PC-3 (cell line): ENCODE results near the gene GET3. TPM values are rescaled to one million over a fixed set of nuclear protein-coding genes. Genes with fewer than 3 reads are reported as not detected.

ENCODE experiments used
- ATAC-seq: fragments of 200-7000 bp; cut with Tn5 transposase; 2 replicates; pipeline ENCODE4 v1.9.1; 2020; ENCODE audit warnings: mild to moderate bottlenecking, moderate library complexity
- BruUV-seq: library from RNA; stranded (reverse); fragments of 400-500 nt; replicated peaks from 2 replicates; lab custom pipeline; 2021; lab: Mats Ljungman, UMichigan
- CTCF ChIA-PET: fragments of 300-600 bp; sonication (Branson Sonifier 250); formaldehyde crosslinking; loops from one replicate; lab custom pipeline; 2022; ENCODE audit warnings: antibody characterized with exemption; lab: Charles Lee
- POLR2A ChIA-PET: fragments of 300-600 bp; sonication (Branson Sonifier 250); formaldehyde crosslinking; loops from one replicate; lab custom pipeline; 2022; ENCODE audit warnings: antibody characterized with exemption; ENCODE audit not compliant: unreplicated experiment; lab: Charles Lee
- DNase-seq: peaks from one replicate; pipeline ENCODE4 v3.0.0-alpha.2; 2015
- H2AFZ ChIP-seq: fragments of 300-600 bp; sonication (generic); 2 replicates; pipeline ENCODE4 v1.6.0; 2016; ENCODE audit warnings: antibody characterized with exemption, low read length
- H3F3A ChIP-seq: fragments of 300-600 bp; sonication (generic); one replicate; pipeline ENCODE4 v1.6.0; 2017; ENCODE audit warnings: antibody characterized with exemption, low read length, control low read depth, mild to moderate bottlenecking; ENCODE audit not compliant: unreplicated experiment
- H3K27ac ChIP-seq: fragments of 300-600 bp; sonication (generic); 2 replicates; pipeline ENCODE4 v1.5.1; 2016; ENCODE audit warnings: mild to moderate bottlenecking, low read length
- H3K27me3 ChIP-seq: fragments of 300-600 bp; sonication (generic); 2 replicates; pipeline ENCODE4 v1.6.1; 2016; ENCODE audit warnings: low read length, mixed read lengths
- H3K36me3 ChIP-seq: fragments of 300-600 bp; sonication (generic); 2 replicates; pipeline ENCODE4 v1.6.1; 2016; ENCODE audit warnings: low read depth, mixed run types, low read length, mixed read lengths
- H3K4me1 ChIP-seq: fragments of 300-600 bp; sonication (generic); 2 replicates; pipeline ENCODE4 v1.5.1; 2016; ENCODE audit warnings: low read length; ENCODE audit not compliant: insufficient read depth
- H3K4me2 ChIP-seq: fragments of 300-600 bp; sonication (generic); 2 replicates; pipeline ENCODE4 v1.6.0; 2016; ENCODE audit warnings: low read length
- H3K4me3 ChIP-seq: fragments of 300-600 bp; sonication (generic); 2 replicates; pipeline ENCODE4 v1.5.1; 2016; ENCODE audit warnings: mild to moderate bottlenecking, low read length, mixed read lengths
- H3K79me2 ChIP-seq: fragments of 300-600 bp; sonication (generic); 2 replicates; pipeline ENCODE4 v1.6.1; 2017; ENCODE audit warnings: low read length, mixed read lengths
- H3K9ac ChIP-seq: fragments of 300-600 bp; sonication (generic); 2 replicates; pipeline ENCODE4 v1.6.0; 2016; ENCODE audit warnings: mild to moderate bottlenecking, low read length
- H3K9me2 ChIP-seq: fragments of 300-600 bp; sonication (generic); replicated peaks from 2 replicates; pipeline ENCODE4 v1.6.1; 2016; ENCODE audit warnings: mixed run types, low read length, mixed read lengths
- H3K9me3 ChIP-seq: fragments of 300-600 bp; sonication (generic); 2 replicates; pipeline ENCODE4 v1.6.1; 2016; ENCODE audit warnings: low read length, mixed read lengths
- H4K20me1 ChIP-seq: fragments of 300-600 bp; sonication (generic); 2 replicates; pipeline ENCODE4 v1.6.1; 2016; ENCODE audit warnings: low read length, mixed read lengths
- EZH2 ChIP-seq: fragments of 300-600 bp; sonication (generic); IDR thresholded peaks from one replicate; pipeline ENCODE4 v1.6.1; 2017; ENCODE audit warnings: antibody characterized with exemption, mild to moderate bottlenecking, low read length; ENCODE audit not compliant: unreplicated experiment
- EZH2phosphoT487 ChIP-seq: fragments of 300-600 bp; sonication (generic); IDR thresholded peaks from 2 replicates; pipeline ENCODE4 v1.6.1; 2018; ENCODE audit warnings: mild to moderate bottlenecking, antibody characterized with exemption, low read length, borderline replicate concordance
- intact Hi-C: fragments of 100-400 bp; cut with micrococcal nuclease; formaldehyde crosslinking; loops from 2 replicates; pipeline ENCODE4 v1.9.0; 2023
- total RNA-seq: library from RNA; depleted of rRNA; stranded (reverse); fragments of >200 nt; gene quantifications from 2 replicates; pipeline ENCODE4 v1.2.3, GENCODE V29; 2014
- TF ChIP-seq, protein P1 (sequence below): fragments of 300-600 bp; sonication (generic); conservative IDR thresholded peaks from 2 replicates; pipeline ENCODE4 v1.5.1; 2017; ENCODE audit warnings: antibody characterized with exemption, low read depth, mild to moderate bottlenecking, low read length

GET3 gene
- total RNA-seq, 1 experiment from 2014 or later: 264 TPM

DNA sequence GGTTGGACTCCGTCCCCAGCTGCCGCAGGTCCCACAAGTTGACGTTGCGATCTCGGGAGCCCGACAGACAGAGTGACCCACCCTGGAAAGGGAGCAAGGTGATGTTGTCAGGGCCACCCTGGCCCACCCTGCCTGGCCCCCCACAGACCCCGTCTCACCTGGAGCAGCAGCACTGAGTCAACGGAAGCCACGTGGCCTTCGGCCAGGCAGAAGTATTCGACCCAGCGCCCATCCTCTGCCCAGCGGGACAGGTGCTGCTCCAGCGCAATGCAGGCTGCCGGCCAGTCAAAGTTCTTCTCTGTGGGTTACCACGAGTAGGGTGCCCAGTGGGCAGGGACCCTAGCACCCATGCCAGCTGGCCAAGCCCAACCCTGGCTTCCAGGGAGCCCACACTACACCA is 42.7 kb upstream of the GET3 start:
- intact Hi-C loops: no loop called here
- no peaks in the 10 kb centered on the region for H3K27me3 ChIP-seq
- no peaks in the 10 kb centered on the region for H3K9me2 ChIP-seq
- no peak overlapping the region for H3K27ac ChIP-seq
- H3K4me3 ChIP-seq: no peak overlapping the region
- no peaks in the 10 kb centered on the region for H3K9me3 ChIP-seq
- no peaks in the 10 kb centered on the region for H3F3A ChIP-seq
- ChIA-PET POLR2A (no interaction called here), CTCF (no interaction called here)
- H3K9ac ChIP-seq: no peak overlapping the region
- no peak overlapping the region for H2AFZ ChIP-seq
- TF ChIP-seq EZH2phosphoT487: no peak
- TF ChIP-seq, protein P1, sequence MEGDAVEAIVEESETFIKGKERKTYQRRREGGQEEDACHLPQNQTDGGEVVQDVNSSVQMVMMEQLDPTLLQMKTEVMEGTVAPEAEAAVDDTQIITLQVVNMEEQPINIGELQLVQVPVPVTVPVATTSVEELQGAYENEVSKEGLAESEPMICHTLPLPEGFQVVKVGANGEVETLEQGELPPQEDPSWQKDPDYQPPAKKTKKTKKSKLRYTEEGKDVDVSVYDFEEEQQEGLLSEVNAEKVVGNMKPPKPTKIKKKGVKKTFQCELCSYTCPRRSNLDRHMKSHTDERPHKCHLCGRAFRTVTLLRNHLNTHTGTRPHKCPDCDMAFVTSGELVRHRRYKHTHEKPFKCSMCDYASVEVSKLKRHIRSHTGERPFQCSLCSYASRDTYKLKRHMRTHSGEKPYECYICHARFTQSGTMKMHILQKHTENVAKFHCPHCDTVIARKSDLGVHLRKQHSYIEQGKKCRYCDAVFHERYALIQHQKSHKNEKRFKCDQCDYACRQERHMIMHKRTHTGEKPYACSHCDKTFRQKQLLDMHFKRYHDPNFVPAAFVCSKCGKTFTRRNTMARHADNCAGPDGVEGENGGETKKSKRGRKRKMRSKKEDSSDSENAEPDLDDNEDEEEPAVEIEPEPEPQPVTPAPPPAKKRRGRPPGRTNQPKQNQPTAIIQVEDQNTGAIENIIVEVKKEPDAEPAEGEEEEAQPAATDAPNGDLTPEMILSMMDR: no peak
- TF ChIP-seq EZH2: no peak
- peaks cover 15% of the 10 kb centered on the region for H3K4me1 ChIP-seq
- no TSS peak for BruUV-seq
- DNase-seq (no peak), ATAC-seq (no peak)
- H4K20me1 ChIP-seq: no peaks in the 10 kb centered on the region
- no peak overlapping the region; the same call in 1 of the 2 replicates for H3K4me2 ChIP-seq
- peaks cover 7% of the 10 kb centered on the region for H3K36me3 ChIP-seq
- peaks cover 14% of the 10 kb centered on the region for H3K79me2 ChIP-seq

DNA sequence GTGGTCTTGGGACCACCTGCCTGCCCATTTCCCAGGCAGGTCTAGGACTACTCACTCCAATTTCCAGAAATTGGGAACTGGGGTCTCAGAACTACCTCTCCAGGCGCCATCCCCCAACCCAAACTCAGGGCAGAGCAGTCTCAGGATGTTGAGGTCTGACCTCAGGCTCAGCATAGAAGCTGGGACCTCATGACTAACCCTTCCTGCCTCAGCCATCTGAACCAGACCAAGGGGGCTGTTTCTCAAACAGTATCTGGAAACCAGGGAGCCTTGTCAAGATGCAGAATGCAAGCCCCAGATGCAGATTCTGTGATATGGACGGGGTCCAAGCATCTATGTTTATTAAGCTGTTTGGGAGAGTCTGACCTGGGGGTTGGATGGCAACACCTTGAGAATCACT is 42.2 kb upstream of the GET3 start:
- peaks cover 14% of the 10 kb centered on the region for H3K79me2 ChIP-seq
- intact Hi-C loops: no loop called here
- H4K20me1 ChIP-seq: no peaks in the 10 kb centered on the region
- BruUV-seq: no TSS peak
- no peaks in the 10 kb centered on the region for H3K27me3 ChIP-seq
- no peak overlapping the region; the same call in 1 of the 2 replicates for H3K4me3 ChIP-seq
- DNase-seq: no peak
- H3K27ac ChIP-seq: no peak overlapping the region
- no peak for ATAC-seq
- TF ChIP-seq, protein P1: no peak
- no peak for TF ChIP-seq EZH2
- TF ChIP-seq EZH2phosphoT487: no peak
- H3K9ac ChIP-seq: no peak overlapping the region
- H3K4me1 ChIP-seq: peaks cover 15% of the 10 kb centered on the region
- peaks cover 9% of the 10 kb centered on the region for H3K36me3 ChIP-seq
- no peaks in the 10 kb centered on the region for H3K9me3 ChIP-seq
- no peaks in the 10 kb centered on the region for H3F3A ChIP-seq
- H2AFZ ChIP-seq: no peak overlapping the region
- no peaks in the 10 kb centered on the region for H3K9me2 ChIP-seq
- ChIA-PET POLR2A (no interaction called here), CTCF (no interaction called here)
- peak overlapping the region; percentile 96 for H3K4me2 ChIP-seq

DNA sequence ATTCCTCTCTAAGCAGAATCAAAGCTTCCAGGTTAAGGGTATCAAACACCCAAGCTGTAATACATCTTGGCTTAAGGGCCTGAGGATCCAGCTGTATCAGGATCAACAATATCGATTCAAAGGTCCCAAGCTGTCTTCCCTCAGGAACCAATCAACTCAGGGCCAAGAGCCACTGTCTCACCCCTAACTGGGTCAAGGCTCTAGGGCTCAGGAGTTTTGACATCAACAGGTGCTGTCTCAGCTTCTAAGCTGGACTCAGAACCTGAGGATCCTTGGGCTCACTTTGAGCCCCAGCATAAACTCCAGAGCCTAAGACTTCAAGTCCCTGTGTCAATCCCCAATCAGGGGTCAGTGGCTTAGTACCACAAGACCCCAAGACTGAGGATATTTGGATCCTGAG is 41.8 kb upstream of the GET3 start:
- H4K20me1 ChIP-seq: no peaks in the 10 kb centered on the region
- H3K4me2 ChIP-seq: peak overlapping the region; percentile 96
- no peaks in the 10 kb centered on the region for H3K9me3 ChIP-seq
- no peaks in the 10 kb centered on the region for H3K9me2 ChIP-seq
- H3K4me1 ChIP-seq: peaks cover 15% of the 10 kb centered on the region
- DNase-seq (no peak), ATAC-seq (no peak)
- no peak overlapping the region for H2AFZ ChIP-seq
- intact Hi-C loops: no loop called here
- BruUV-seq: no TSS peak
- H3K9ac ChIP-seq: peak overlapping the region; percentile 82
- TF ChIP-seq EZH2phosphoT487: no peak
- TF ChIP-seq EZH2: no peak
- TF ChIP-seq, protein P1: no peak
- H3K36me3 ChIP-seq: peaks cover 11% of the 10 kb centered on the region
- peaks cover 14% of the 10 kb centered on the region for H3K79me2 ChIP-seq
- POLR2A ChIA-PET: no interaction called here
- CTCF ChIA-PET: no interaction called here
- H3K4me3 ChIP-seq: peak overlapping the region; percentile 83
- H3F3A ChIP-seq: no peaks in the 10 kb centered on the region
- H3K27ac ChIP-seq: no peak overlapping the region
- no peaks in the 10 kb centered on the region for H3K27me3 ChIP-seq
